Liver (tissue), 9 donors: ENCODE measurements around the gene ST6GALNAC3. TPM values are rescaled to one million over a fixed set of nuclear protein-coding genes. Genes with fewer than 3 reads are reported as not detected.

Source experiments
- DNase-seq: peaks from one replicate; pipeline ENCODE4 v3.0.0-alpha.2; 2017; ENCODE audit warnings: low spot score
- H3K27ac ChIP-seq, 2 donors: one replicate each; pipeline ENCODE4 v1.7.0; 2013; ENCODE audit warnings: inconsistent platforms in 2 of 2, low read length in 2 of 2, control low read depth in 1 of 2, low read depth in 1 of 2, mild to moderate bottlenecking in 1 of 2
- H3K27me3 ChIP-seq, 4 donors: one replicate each; pipeline versions ENCODE4 v1.6.1 to v1.7.0; 2013; ENCODE audit warnings: low read length in 3 of 4, inconsistent platforms in 1 of 4, mild to moderate bottlenecking in 1 of 4, moderate library complexity in 1 of 4; ENCODE audit not compliant: control insufficient read depth in 4 of 4, insufficient read depth in 4 of 4
- H3K36me3 ChIP-seq, 4 donors: one replicate each; pipeline versions ENCODE4 v1.6.1 to v1.7.0; 2013; ENCODE audit warnings: low read length in 3 of 4, mild to moderate bottlenecking in 3 of 4, low read depth in 1 of 4, moderate library complexity in 1 of 4; ENCODE audit not compliant: control insufficient read depth in 4 of 4, insufficient read depth in 3 of 4
- H3K4me1 ChIP-seq, 4 donors: one replicate each; pipeline versions ENCODE4 v1.6.1 to v1.7.0; 2013; ENCODE audit warnings: low read length in 3 of 4, mild to moderate bottlenecking in 3 of 4, moderate library complexity in 1 of 4; ENCODE audit not compliant: control insufficient read depth in 4 of 4, insufficient read depth in 4 of 4
- H3K4me3 ChIP-seq, 3 donors: one replicate each; pipeline versions ENCODE4 v1.6.1 to v1.7.0; 2013; ENCODE audit warnings: low read length in 3 of 3, control low read depth in 1 of 3, low read depth in 1 of 3, mild to moderate bottlenecking in 1 of 3
- H3K9ac ChIP-seq, 2 donors: one replicate each; pipeline ENCODE4 v1.7.0; 2013; ENCODE audit warnings: low read length in 2 of 2, mild to moderate bottlenecking in 2 of 2, moderate library complexity in 2 of 2, control low read depth in 1 of 2, low read depth in 1 of 2
- H3K9me3 ChIP-seq, 4 donors: one replicate each; pipeline versions ENCODE4 v1.6.1 to v1.7.0; 2013; ENCODE audit warnings: low read length in 3 of 4; ENCODE audit not compliant: control insufficient read depth in 4 of 4
- CTCF ChIP-seq: fragments of 150-350 bp; IDR thresholded peaks from 2 replicates; pipeline ENCODE4 v1.5.1; 2017; ENCODE audit warnings: improper control_type of control experiment, low read depth, low read length; ENCODE audit not compliant: missing input control
- EGR1 ChIP-seq, 2 donors: IDR thresholded peaks; 2 replicates each; pipeline ENCODE4 v1.6.1; 2016 to 2018; ENCODE audit warnings: antibody characterized with exemption in 2 of 2, low read depth in 2 of 2
- FOXA1 ChIP-seq: IDR thresholded peaks from 2 replicates; pipeline ENCODE4 v1.6.1; 2016; ENCODE audit warnings: antibody characterized with exemption
- FOXA2 ChIP-seq: IDR thresholded peaks from 2 replicates; pipeline ENCODE4 v1.6.1; 2016; ENCODE audit warnings: antibody characterized with exemption
- GABPA ChIP-seq, 2 donors: IDR thresholded peaks in 1 of 2; conservative IDR thresholded peaks in 1 of 2; 2 replicates each; pipeline ENCODE4 v1.6.1; 2016; ENCODE audit warnings: antibody characterized with exemption in 2 of 2, mild to moderate bottlenecking in 1 of 2, moderate library complexity in 1 of 2
- HNF4A ChIP-seq, 2 donors: conservative IDR thresholded peaks; 2 replicates each; pipeline ENCODE4 v1.6.1; 2016; ENCODE audit warnings: antibody characterized with exemption in 2 of 2, mild to moderate bottlenecking in 2 of 2
- HNF4G ChIP-seq: IDR thresholded peaks from 2 replicates; pipeline ENCODE4 v1.6.1; 2016; ENCODE audit warnings: antibody characterized with exemption
- JUND ChIP-seq, 2 donors: IDR thresholded peaks; 2 replicates each; pipeline ENCODE4 v1.6.1; 2016; ENCODE audit warnings: antibody characterized with exemption in 2 of 2
- NR2F2 ChIP-seq: IDR thresholded peaks from 2 replicates; pipeline ENCODE4 v1.6.1; 2016; ENCODE audit warnings: antibody characterized with exemption
- RAD21 ChIP-seq, 2 donors: IDR thresholded peaks; 2 replicates each; pipeline ENCODE4 v1.6.1; 2016; ENCODE audit warnings: antibody characterized with exemption in 2 of 2, mild to moderate bottlenecking in 2 of 2
- RXRA ChIP-seq, 2 donors: IDR thresholded peaks; 2 replicates each; pipeline ENCODE4 v1.6.1; 2017 to 2018; ENCODE audit warnings: antibody characterized with exemption in 2 of 2, mild to moderate bottlenecking in 1 of 2
- SP1 ChIP-seq: IDR thresholded peaks from 2 replicates; pipeline ENCODE4 v1.6.1; 2018; ENCODE audit warnings: antibody characterized with exemption, mild to moderate bottlenecking
- TAF1 ChIP-seq: conservative IDR thresholded peaks from 2 replicates; pipeline ENCODE4 v1.6.1; 2016; ENCODE audit warnings: antibody characterized with exemption, mild to moderate bottlenecking
- YY1 ChIP-seq: IDR thresholded peaks from 2 replicates; pipeline ENCODE4 v1.6.1; 2016; ENCODE audit warnings: antibody characterized with exemption, mild to moderate bottlenecking
- ZBTB33 ChIP-seq: IDR thresholded peaks from 2 replicates; pipeline ENCODE4 v1.6.1; 2016; ENCODE audit warnings: antibody characterized with exemption
- WGBS: extraction: QIAGEN DNeasy Blood & Tissue Kit; methylation state at CpG from one replicate; pipeline ENCODE4 v1.1.7; 2013; 5-methylcytosine and 5-hydroxymethylcytosine counted together
- polyA plus RNA-seq, 2 donors: library from polyadenylated mRNA; stranded (reverse) in 1 of 2; unstranded in 1 of 2; fragments of 200-250 nt in 1 of 2; fragments of >200 nt in 1 of 2; fragmentation: Nextera tagmentation in 1 of 2; extraction: Ambion mirVana in 1 of 2; gene quantifications; one replicate each; pipeline versions ENCODE4 v1.2.1 to v1.2.3, GENCODE V29; 2013 to 2015
- total RNA-seq, 2 donors: library from RNA; depleted of rRNA; stranded (reverse); fragments of >200 nt; gene quantifications; one replicate each; pipeline ENCODE4 v1.2.3, GENCODE V29; 2014
- TF ChIP-seq, protein P1 (sequence below): IDR thresholded peaks from 2 replicates; pipeline ENCODE4 v1.6.1; 2016; ENCODE audit warnings: antibody characterized with exemption
- TF ChIP-seq, protein P2 (sequence below): IDR thresholded peaks from 2 replicates; pipeline ENCODE4 v1.6.1; 2016; ENCODE audit warnings: antibody characterized with exemption, mild to moderate bottlenecking
- TF ChIP-seq, protein P3 (sequence below): IDR thresholded peaks from 2 replicates; pipeline ENCODE4 v1.6.1; 2016; ENCODE audit warnings: antibody characterized with exemption
- donor health status: healthy.
- donor health status: healthy.
- donor health status: healthy.
- donor health status: healthy.
- donor health status: healthy.

The ST6GALNAC3 gene
- total and polyA plus RNA-seq, 4 donors, result 1.2 to 5.0 (median 3.2) TPM

DNA sequence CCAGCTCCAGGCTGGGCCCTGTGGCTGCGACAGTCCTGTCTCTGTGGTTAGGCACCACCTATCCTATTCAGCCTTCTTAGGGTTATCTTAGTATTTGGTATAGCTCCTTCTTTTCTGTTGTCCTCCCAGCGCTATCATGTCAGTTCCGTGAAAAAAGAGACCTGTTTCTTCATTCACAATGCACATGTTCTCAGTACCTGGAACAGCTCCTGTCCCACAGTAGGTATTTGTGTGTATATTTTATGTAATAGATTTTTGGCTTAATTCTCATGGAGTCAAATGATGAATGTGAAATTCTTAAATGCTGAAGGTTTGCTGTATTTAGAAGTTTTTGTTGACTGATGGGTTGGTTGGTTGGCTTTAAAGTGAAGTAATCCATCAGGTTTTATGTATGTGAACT, 279.7 kb downstream of the ST6GALNAC3 start:
- no peaks in the 10 kb centered on the region for H3K9me3 ChIP-seq
- H3K4me3 ChIP-seq, result no peak overlapping the region
- 89% methylated on average over 3 of the region's 3 CpGs for WGBS
- no peaks in the 10 kb centered on the region for H3K36me3 ChIP-seq
- no peaks in the 10 kb centered on the region for H3K4me1 ChIP-seq
- no peak for DNase-seq
- no peak overlapping the region for H3K27ac ChIP-seq
- H3K9ac ChIP-seq, result no peak overlapping the region
- H3K27me3 ChIP-seq, result peaks cover 0 to 3% (median 0%) of the 10 kb centered on the region in 4 donors
- no peak for TF ChIP-seq FOXA1
- no peak for TF ChIP-seq GABPA (IDR thresholded peaks at IDR 0.05 in 1 of 2, conservative IDR thresholded peaks at IDR 0.05 in 1 of 2)
- TF ChIP-seq, protein P1, sequence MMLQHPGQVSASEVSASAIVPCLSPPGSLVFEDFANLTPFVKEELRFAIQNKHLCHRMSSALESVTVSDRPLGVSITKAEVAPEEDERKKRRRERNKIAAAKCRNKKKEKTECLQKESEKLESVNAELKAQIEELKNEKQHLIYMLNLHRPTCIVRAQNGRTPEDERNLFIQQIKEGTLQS, result no peak
- TF ChIP-seq, protein P2, sequence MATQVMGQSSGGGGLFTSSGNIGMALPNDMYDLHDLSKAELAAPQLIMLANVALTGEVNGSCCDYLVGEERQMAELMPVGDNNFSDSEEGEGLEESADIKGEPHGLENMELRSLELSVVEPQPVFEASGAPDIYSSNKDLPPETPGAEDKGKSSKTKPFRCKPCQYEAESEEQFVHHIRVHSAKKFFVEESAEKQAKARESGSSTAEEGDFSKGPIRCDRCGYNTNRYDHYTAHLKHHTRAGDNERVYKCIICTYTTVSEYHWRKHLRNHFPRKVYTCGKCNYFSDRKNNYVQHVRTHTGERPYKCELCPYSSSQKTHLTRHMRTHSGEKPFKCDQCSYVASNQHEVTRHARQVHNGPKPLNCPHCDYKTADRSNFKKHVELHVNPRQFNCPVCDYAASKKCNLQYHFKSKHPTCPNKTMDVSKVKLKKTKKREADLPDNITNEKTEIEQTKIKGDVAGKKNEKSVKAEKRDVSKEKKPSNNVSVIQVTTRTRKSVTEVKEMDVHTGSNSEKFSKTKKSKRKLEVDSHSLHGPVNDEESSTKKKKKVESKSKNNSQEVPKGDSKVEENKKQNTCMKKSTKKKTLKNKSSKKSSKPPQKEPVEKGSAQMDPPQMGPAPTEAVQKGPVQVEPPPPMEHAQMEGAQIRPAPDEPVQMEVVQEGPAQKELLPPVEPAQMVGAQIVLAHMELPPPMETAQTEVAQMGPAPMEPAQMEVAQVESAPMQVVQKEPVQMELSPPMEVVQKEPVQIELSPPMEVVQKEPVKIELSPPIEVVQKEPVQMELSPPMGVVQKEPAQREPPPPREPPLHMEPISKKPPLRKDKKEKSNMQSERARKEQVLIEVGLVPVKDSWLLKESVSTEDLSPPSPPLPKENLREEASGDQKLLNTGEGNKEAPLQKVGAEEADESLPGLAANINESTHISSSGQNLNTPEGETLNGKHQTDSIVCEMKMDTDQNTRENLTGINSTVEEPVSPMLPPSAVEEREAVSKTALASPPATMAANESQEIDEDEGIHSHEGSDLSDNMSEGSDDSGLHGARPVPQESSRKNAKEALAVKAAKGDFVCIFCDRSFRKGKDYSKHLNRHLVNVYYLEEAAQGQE, result no peak
- no peak for TF ChIP-seq ZBTB33
- no peak for TF ChIP-seq YY1
- TF ChIP-seq RAD21 (IDR thresholded peaks at IDR 0.05), result no peak
- no peak for TF ChIP-seq FOXA2
- TF ChIP-seq JUND (IDR thresholded peaks at IDR 0.05), result no peak
- no peak for TF ChIP-seq TAF1
- TF ChIP-seq HNF4A (conservative IDR thresholded peaks at IDR 0.05), result no peak
- no peak for TF ChIP-seq NR2F2
- TF ChIP-seq, protein P3, sequence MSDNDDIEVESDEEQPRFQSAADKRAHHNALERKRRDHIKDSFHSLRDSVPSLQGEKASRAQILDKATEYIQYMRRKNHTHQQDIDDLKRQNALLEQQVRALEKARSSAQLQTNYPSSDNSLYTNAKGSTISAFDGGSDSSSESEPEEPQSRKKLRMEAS, result no peak
- TF ChIP-seq CTCF, result no peak
- no peak for TF ChIP-seq SP1
- TF ChIP-seq HNF4G, result no peak
- no peak for TF ChIP-seq EGR1 (IDR thresholded peaks at IDR 0.05; ENCODE audit: low read depth in 2 of 2)

GRCh38 chr1:76366726-76367125, 292.2 kb downstream of the ST6GALNAC3 start:
- Histone ChIP-seq H3K9ac (no peak overlapping the region), H3K36me3 (no peaks in the 10 kb centered on the region), H3K4me3 (no peak overlapping the region), H3K4me1 (no peaks in the 10 kb centered on the region), H3K27me3 (peaks cover 0 to 2% (median 0%) of the 10 kb centered on the region in 4 donors), H3K9me3 (no peaks in the 10 kb centered on the region), H3K27ac (no peak overlapping the region)
- no peak for TF ChIP-seq FOXA2
- TF ChIP-seq SP1, result no peak
- TF ChIP-seq, protein P2, result no peak
- TF ChIP-seq, protein P1, result no peak
- no peak for TF ChIP-seq ZBTB33
- no peak for TF ChIP-seq FOXA1
- TF ChIP-seq EGR1 (IDR thresholded peaks at IDR 0.05; ENCODE audit: low read depth in 2 of 2), result no peak
- TF ChIP-seq TAF1, result no peak
- no peak for TF ChIP-seq HNF4G
- TF ChIP-seq NR2F2, result no peak
- no peak for TF ChIP-seq HNF4A (conservative IDR thresholded peaks at IDR 0.05)
- TF ChIP-seq RXRA (IDR thresholded peaks at IDR 0.05), result no peak
- TF ChIP-seq RAD21 (IDR thresholded peaks at IDR 0.05), result no peak
- DNase-seq, result no peak
- 53% methylated on average over 1 of the region's 1 CpG for WGBS
